Activated CD8-positive, alpha-beta memory T cell treated with anti-CD3 and anti-CD28 coated beads for 36 hours (primary cell): Measurements from ENCODE around the gene LAMA2. TPM values are rescaled to one million over a fixed set of nuclear protein-coding genes. Genes with fewer than 3 reads are reported as not detected.

ENCODE experiments used
- CTCF ChIA-PET: fragments of 350-600 bp; sonication (Branson Sonifier 250); formaldehyde crosslinking; loops from one replicate; lab custom pipeline; 2021; ENCODE audit warnings: antibody characterized with exemption; lab: Charles Lee
- POLR2A ChIA-PET: fragments of 350-600 bp; sonication (Branson Sonifier 250); formaldehyde crosslinking; loops from one replicate; lab custom pipeline; 2021; ENCODE audit warnings: antibody characterized with exemption; lab: Charles Lee
- total RNA-seq, 2 experiments: library from RNA; stranded (reverse); gene quantifications; one replicate each; pipeline ENCODE4 v1.2.3, GENCODE V29; 2021

Gene LAMA2
- total RNA-seq, 2 experiments from 2014 or later, result 0.72 to 1.2 TPM

DNA sequence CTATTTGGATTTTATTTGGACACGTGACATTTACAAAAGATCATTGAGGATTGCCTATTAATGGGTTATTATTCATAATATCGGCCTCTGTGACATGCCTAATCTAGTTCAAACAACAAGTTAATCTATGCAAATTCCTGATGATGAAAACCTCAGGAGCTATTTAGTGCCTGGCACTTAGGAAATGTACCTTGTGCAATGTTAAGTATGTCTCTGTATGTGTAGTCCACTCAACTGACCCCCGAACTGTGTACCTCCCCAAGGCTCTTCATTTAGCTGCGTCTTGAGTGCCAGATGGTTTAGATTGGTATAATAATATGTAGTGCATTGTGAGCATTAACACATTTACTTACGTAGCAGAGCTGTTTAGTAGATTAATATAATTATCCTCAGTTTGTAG, 6.9 kb downstream of the LAMA2 start:
- ChIA-PET CTCF (no interaction called here), POLR2A (no interaction called here)

DNA sequence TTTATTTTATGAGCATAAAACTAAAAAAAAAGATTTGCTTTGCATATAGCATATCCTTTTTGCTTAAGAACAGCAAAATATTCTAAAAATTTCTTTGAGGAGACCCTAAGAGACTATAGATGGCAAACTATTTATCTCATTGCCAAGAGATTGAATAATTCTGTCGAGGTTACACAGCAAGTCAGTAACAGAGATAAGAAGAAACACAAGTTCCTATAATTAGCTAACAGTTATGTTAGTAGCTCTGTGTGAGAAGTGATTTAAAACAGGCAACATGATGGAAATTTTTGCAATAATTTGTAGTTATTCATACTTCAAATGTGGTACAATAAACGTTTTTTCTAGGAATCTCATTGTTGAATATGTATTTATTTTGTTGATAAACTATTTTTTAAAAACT, 9.1 kb downstream of the LAMA2 start:
- CTCF ChIA-PET, result no interaction called here
- POLR2A ChIA-PET, result no interaction called here

DNA sequence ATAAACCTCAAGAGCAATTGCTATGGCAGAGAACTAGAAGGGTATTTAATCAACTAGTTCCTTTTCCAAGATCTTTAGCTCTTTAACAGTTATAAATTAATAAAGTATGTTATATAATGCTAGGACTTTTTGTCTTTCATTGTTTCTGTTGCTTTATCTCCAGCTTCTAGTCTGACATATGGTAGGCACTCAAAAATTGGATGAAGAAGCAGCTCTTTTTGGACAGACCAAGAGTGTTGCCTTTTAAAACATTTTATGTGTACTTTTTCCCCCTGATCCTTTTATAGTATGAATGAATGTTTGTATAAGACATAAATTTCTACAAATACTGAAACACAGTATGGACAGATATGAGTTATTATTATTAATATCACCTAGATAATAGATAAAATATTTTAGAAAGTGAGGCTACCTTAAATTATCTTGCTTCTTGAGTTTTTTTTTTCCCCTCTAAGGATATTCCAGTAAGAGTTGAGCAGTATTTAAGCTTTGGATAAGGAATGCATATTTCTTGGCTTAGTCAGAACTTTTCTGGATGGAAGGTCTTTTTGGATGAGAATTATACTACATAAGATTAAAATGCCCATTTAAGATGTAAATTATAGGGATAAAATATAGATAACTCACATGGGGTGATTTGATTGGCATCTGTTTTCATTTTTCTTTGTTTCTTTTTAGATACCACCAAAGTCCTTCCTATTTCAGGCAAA, 16.6 kb downstream of the LAMA2 start:
- POLR2A ChIA-PET, result no interaction called here

DNA sequence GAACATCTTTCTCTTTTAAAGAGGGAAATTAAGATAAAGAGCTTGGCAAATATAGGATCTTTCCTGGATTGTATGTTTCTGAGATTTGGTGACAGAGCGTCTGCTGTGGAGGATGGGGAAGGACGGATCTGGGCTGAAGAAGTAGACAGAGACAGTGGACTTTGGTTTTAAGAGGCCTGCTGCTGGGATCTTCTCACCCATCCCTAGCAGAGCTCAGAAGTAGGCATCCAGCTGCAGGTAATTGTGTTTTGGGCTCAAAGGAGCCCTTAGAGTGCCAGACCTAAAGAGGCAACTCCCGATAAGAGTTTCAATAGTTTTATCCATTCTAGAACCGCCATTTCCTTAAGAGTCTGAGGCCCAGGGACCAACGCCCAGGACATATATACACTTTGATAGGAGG, 20.8 kb downstream of the LAMA2 start:
- CTCF ChIA-PET, result no interaction called here
- POLR2A ChIA-PET, result no interaction called here

More for the DNA sequence above, 16.6 kb downstream of the LAMA2 start:
- CTCF ChIA-PET, result no interaction called here

DNA sequence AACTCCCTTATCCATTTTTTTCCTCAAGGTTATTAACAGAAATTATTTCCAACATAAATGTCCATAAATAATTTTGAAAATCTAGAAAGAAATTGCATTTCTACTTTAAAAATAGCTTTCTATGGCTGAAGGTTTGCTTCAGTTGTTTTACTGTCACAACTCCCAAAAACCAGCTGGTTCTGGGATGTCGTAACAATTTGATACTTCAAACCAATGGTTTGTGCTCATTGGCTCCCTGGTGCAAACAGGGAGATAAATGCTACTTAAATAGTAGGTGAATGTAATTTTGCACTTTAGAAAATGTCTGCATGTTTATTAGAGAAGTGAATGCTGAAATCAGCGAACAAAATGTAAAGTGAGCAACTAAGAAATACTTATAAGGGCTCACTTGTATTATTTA, 31.1 kb downstream of the LAMA2 start:
- CTCF ChIA-PET, result no interaction called here
- POLR2A ChIA-PET, result no interaction called here

DNA sequence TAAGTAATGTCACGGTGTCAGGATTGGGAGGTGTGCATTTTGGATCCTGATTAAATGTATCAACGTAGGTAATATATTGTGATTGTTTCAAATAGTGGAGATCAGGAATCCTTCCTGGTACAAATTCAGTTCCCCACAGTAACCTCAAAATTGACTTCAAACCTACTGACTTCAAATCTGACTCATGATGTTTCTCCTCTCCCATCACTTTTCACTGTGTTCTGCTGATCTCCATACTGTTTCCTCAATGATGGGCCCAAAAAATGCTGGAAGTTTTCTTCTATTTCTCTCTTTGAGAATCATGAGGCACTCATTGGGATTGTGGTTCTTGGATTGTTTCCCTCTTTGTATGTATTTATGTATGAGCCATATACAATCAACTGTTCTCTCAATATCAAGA, 35.9 kb downstream of the LAMA2 start:
- ChIA-PET POLR2A (no interaction called here), CTCF (no interaction called here)

DNA sequence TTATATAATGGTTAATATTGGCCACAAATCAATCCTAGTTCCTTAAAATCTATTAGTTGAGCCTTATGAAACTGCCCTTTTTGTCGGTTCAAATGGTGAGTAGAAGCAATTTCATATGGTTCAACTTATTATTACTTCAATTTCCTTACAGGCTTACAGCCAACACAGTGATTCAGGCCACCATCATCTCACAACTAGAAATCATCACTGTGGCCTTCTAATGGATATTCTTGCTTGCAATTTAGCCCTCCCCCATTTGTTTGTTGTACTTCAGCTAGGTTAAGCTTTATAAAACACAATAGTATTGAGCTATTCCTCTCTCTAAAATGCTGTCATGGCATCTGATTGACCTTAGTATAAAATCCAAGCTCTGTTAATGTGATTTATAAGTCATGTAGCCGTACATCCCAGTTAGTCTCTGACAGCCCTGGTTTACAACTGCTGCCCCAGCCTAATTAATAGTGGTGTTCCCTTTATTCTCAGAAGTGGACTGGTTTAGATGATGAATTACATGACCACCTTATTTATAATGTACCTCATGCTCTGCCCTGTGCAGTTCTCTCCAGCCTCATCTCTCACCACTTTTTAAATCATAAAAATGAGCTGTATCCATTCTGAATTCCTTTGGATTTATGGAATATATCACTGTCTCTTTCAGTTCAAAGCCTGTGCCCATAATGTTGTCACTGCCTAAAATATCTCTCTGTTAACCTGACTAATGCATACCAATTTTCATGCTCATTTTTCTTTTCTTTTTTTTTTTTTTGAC, 36.7 kb downstream of the LAMA2 start:
- ChIA-PET POLR2A (no interaction called here), CTCF (no interaction called here)

DNA sequence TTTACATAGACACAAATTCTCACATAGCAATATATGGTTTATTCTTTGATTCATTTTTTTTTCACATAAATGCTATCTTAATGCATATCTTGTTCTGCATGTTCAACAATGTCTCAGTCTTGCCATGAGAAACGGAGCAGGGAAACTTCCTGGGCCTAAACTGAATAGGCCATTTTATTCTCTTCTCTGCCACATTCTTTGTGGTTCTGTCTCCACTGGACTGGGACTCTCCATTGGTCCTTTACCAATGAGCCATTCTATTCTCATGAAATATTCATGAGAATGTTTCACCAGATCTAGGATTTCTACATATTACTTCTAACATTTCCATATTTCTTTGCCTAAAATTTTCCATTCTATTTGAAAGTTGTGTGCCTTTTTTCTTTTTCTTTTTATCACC, 42.8 kb downstream of the LAMA2 start:
- POLR2A ChIA-PET, result no interaction called here
- CTCF ChIA-PET, result no interaction called here

DNA sequence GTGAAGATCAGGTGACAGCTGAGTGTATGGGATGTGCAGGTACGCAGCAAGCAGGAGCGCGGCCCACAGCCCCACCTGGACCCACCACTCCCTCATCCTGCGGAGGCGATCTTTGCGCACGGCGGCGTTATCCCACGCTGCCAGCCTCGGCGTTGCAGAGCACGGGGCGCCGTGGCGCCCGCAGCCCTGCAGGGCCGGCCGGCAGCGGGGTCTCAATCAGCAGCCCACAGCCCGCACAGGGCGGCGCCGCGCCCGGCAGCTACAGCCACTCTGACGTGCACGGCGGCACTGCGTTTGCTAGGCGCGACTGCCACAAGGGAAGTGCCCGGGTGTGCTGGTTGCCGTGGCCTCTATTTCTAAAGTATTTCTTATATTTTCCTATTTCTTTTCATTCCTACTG, 46.9 kb downstream of the LAMA2 start:
- POLR2A ChIA-PET, result no interaction called here
- CTCF ChIA-PET, result no interaction called here

DNA sequence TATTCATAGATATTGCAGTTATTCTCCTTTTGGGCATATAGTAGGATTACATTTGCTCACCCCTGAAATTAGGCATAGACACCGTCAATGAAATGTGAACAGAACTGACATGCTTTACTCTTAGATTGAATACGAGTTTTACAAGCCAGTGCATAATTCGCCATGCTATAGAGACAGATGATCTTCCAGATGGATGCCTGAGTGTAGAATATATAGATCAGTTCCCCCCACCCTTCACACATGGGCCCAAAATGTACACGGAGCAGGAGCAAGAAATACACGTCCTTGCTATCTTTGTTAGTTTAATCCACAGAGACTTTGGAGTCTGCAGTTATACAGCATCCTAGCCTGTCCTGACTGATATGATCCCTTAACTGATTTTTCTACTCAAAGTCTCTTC, 47.4 kb downstream of the LAMA2 start:
- ChIA-PET CTCF (no interaction called here), POLR2A (no interaction called here)

DNA sequence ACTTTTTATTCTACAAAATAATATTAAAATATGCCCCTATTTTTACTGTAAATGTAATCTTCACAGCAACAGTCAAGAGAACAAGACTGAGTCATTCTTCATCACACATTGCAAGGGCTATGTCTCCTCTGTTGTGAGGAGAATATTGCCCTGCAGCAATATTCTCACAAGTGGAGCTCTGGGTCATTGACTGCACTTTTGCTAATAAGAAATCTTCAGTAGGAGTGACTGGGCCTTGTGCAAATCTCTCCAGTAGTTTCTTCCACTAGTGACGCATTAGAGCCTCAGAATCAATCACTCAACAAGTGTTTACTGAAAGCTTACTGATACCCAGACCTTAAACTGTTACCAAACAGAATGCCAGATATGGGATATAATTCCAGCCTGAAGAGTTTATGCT, 49.1 kb downstream of the LAMA2 start:
- ChIA-PET CTCF (no interaction called here), POLR2A (no interaction called here)

DNA sequence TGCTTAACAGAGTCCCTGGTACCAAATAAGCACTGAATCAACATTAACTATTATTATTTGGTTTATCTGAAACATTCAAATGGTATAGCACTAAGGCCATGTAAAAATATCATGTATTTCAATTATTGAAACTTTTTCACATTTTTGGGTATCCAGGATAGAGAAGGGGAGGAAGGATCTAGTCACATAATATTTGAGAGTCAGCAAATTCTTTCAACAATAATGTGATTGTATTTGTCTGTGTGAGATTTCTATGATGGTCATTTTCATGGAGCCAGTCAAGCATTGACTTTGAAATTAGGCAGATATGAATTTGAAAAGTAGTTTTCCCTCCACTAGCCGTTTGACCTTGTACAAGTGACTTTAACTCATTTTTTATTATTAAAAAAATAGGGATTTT, 67.9 kb downstream of the LAMA2 start:
- ChIA-PET POLR2A (no interaction called here), CTCF (no interaction called here)

DNA sequence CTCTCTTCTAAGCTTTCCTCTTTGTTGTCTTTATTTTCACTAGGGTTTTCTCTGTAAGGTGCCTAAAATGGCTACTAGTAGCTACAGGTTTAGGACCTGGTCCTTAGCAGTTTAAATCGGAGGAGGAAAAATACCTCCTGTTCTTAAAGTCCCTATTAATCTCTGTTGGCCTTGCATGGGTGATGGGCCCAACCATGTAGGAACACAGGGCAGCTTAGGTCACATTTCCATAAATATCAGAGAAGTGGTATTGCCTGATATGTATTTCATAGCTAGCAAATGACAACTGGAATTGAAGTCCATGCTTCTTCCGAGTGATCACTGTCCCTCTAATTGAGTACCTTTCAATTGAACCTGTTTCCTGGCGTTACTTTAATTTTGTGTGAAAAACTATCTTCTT, 70.0 kb downstream of the LAMA2 start:
- CTCF ChIA-PET, result no interaction called here
- POLR2A ChIA-PET, result no interaction called here

DNA sequence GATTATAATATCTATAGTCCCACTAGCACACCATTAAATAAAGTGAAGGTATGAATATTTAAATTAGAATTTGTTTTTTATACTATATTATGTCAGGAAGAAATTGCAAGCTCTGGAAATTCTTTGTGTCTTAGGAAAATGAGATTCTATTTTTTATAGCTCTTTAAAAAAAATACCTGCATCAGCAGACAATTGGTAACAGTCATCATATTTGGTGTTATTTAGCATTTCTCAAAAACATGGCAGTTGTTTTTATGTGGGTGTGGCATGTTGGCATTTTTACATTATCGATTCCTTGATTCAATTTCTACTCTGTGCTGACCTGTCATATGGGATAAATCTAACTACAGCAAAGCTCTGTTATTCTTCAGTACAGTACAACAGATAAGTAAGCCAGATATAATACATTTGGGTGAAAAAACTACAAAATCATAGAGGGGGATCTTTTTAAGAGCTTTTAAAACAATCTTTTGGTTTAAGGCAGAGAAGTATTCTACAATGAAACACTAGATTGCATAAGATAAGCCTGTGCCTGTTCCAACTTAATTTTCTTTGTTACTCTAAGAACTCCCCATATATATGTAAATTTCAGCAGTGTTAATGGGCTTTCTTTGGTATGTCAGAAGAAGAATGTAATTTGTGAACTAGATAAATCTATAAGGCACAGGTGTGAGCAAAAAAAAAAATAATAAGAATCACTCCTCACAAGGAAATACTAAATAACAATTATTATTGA, 71.5 kb downstream of the LAMA2 start:
- POLR2A ChIA-PET, result no interaction called here
- CTCF ChIA-PET, result no interaction called here

DNA sequence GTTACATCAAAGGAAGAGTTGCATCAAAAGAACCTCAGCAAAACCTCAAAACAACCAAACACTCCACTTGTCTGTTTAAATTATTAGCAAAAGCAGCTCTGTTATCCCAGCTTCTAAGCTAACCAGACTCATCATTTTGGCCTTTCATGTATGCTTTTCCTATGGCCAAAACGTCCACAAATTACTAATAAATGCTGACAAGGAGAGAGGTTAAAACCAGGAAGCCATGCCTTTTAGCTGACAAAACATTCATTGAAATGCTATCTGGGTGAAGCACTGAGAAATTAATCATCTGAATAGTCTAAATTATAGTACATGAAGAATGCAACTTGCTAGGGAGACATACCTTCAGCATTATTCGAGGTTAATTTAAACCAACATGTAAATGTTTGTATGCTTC, 80.6 kb downstream of the LAMA2 start:
- ChIA-PET POLR2A (no interaction called here), CTCF (no interaction called here)

DNA sequence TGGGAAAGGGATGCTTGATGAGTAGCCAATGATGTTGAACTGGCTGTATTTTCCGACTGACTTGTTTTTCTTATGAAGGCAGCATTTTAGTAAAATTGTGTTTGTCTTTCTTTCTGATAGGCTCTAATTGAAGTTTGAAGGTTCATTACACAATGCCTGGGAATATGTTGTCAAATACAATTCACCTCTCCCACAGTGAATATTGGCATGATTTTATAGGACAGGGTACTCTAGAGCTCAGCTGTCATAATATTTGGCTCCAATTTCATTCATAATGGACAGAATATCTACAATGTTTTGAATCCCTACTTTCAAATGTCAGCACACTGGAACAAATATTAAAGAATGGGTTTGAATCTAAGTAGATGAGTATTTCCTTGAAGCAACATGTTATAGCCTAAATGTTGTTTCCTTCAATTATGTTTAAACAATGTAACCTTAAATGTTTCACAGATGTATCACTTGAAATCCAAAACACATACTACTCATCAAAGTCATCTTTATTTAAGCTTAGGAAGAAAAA, 81.4 kb downstream of the LAMA2 start:
- ChIA-PET CTCF (no interaction called here), POLR2A (no interaction called here)

DNA sequence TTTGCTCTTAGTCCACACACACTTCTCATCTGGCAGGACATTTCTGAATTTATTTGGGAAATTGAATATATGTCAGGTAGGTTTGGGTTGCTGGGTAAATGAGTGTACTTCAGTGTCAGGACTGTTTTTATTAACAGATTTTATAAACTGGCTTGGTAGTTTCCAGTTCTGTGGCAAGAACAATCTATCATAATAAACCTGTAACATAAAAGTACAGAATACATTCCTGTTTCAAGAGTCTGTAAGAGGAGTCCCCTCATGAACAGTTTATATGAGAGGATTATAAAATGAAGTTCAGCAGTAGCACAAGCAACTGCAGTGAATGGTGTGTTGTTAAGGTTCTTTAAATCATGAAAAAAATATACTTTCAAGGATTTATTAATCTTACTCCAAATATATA, 81.8 kb downstream of the LAMA2 start:
- ChIA-PET POLR2A (no interaction called here), CTCF (no interaction called here)

DNA sequence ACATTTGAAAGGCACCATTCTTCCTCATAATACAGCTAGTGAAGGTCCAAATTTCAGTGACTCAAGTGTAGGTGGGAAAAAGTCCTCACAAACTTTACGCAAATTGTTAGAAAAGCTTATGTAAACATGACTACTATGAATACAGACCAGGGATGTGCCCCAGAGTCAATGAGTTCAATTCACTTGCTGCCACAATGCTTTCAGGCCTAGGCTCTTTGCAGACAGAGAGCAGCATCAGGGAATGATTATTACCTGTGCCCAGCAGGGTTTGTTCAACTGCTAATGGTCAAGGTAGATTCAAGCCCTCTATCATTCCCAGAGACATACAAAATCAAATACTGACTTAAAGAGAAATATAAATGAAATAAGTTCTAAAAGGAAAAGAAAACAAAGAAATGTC, 84.0 kb downstream of the LAMA2 start:
- POLR2A ChIA-PET, result no interaction called here
- CTCF ChIA-PET, result no interaction called here

DNA sequence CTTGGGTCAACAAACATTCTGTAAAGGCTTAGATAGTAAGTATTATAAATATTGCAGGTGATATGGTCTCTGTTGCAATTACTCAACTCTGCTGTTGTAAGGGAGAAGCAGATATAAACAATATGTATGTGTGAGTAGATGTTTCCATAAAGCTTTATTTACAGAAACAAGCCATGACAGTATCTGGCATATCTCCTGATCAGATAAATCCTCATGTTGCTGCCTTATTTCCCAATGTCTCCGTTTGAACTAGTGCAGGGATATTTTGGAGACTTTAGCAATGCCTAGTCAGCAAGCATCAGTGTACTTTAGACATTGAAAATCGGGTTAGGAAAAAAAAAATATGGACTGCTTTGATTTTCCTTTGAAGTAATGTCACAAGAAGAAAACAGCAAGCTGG, 96.1 kb downstream of the LAMA2 start:
- ChIA-PET POLR2A (no interaction called here), CTCF (no interaction called here)

DNA sequence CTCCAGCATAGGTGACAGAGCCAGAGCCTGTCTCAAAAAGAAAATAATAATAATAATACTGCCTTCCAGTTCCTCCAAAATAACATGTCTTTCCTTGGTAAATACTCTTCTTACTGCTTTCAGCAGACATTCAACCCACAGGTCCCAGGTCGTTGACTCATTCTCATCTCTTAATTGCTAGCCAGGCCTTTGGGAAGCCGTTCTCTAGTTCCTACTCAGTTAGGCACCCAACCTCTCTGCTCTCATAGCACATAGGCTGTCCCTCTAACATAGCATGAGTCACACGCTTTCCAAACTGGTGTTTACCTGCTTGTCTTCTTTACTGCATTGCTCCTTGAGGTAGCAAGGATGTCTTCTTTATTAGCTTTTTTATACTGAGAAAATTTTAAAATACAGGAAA, 98.8 kb downstream of the LAMA2 start:
- CTCF ChIA-PET, result no interaction called here
- POLR2A ChIA-PET, result no interaction called here

DNA sequence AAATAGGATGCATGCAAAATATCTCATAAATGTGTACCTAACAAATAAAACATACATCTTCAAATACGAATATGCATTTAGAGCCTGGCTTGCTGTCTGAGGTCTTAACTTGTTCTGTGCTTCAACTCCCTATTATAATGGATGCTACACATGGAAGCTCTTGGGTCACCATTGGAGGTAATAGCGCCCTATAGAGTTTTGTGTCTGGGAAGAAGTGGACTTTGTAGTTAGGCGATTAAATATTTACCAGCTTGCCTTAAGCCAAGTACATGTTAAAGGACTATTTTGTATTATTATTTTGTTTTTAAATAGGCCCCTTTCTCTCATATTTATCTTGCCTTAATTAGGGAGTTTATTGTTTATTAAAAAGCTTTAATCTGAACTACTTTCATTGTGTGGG, 107.4 kb downstream of the LAMA2 start:
- POLR2A ChIA-PET, result no interaction called here
- CTCF ChIA-PET, result no interaction called here
